ENCODE measurements around the gene CLEC4M.
"Not testable (repeated sequence)": the region's sequence is repeated elsewhere in the genome, so short reads cannot be mapped to it uniquely, and the experiment has no call there.

The CLEC4M gene

DNA sequence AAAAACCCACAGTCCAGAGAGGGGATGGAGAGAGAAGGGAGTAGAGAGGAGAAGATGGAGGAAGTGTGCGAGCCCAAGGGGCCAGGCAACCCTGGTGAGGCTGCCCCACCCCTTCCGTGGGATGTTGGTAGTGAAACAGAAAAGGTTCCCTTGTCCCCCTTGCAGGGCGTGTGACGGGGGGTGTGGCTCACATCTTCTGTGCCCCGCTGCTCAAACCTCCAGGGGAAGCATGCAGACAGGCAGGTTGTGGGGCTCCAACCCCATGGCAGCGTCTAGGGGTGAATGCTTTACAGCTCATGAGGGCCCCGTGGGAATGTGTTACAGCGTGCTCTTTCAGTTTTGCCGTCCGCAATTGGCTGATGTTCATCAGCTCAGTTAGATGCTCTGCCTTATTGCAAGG lies 52.3 kb downstream of the CLEC4M start:
- no peak for DNase-seq (ENCODE audit: low spot score)

DNA sequence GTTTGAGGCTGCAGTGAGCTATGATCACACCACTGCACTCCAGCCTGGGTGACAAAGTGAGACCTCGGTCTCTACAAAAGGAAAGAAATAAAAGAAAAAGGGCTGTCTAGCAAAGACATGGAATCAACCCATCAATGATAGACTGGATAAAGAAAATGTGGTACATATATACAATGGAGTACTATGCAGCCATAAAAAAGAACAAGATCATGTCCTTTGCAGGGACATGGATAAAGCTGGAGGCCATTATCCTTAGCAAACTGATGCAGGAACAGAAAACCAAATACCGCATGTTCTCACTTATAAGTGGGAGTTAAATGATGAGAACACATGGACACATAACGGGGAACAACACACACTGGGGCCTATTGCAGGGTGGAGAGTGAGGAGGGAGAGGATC lies 53.0 kb downstream of the CLEC4M start:
- DNase-seq (ENCODE audit: low spot score): not testable (repeated sequence)

DNA sequence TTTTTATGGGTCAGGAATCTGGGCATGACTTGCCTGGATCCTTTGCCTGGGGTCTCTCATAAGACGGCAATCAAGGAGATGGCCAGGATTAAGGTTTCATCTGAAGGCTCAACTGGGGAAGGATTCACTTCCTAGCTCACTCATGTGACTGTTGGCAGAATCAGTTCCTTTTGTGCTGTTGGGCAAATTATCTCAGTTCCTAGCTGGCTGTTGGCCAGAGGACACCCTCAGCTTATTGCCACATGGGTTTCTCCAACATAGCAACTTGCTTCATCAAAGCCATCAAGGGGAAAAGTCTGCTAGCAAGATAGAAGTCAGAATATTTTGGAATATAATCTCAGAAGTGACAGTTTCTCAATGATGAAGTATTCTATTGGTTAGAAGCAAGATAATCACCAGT lies 54.8 kb downstream of the CLEC4M start:
- no peak for DNase-seq (ENCODE audit: low spot score)

DNA sequence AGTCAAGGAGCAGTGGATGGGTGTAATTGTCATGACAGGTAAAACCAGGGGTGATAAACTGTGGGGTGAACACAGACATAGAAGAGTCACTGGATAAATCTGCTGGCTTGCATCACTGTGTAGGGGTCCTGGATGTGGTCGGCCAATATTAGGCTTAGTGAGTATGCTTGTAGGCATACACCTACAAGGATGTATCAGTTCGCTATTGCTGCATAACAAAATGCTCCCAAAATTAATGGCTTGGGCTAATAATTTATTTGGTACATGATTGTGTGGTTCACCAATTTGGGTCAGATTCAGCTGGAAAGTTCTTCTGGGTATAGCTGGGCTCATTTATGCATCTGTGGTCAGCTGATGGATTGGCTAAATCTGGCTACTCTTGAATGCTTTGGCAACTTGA lies 55.8 kb downstream of the CLEC4M start:
- DNase-seq (ENCODE audit: low spot score): no peak
